HEK293 (cell line): ENCODE data around the gene RBPJL.

Source experiments
- CTCF ChIP-seq: fragments of 450-650 bp; formaldehyde crosslinking; IDR thresholded peaks from 2 replicates; pipeline ENCODE4 v1.5.1; 2016; ENCODE audit warnings: missing biosample characterization, missing genetic modification characterization
- HOXA7 ChIP-seq: sonication (generic); formaldehyde crosslinking; IDR thresholded peaks from 2 replicates; pipeline ENCODE4 v1.8.1; 2022; ENCODE audit warnings: missing genetic modification reagents, borderline replicate concordance
- ZBTB1 ChIP-seq: fragments of 450-650 bp; formaldehyde crosslinking; IDR thresholded peaks from 2 replicates; pipeline ENCODE4 v1.5.1; 2016; ENCODE audit warnings: missing biosample characterization, missing genetic modification characterization
- ZBTB10 ChIP-seq: fragments of 450-650 bp; formaldehyde crosslinking; IDR thresholded peaks from 2 replicates; pipeline ENCODE4 v1.5.1; 2016; ENCODE audit warnings: missing biosample characterization, missing genetic modification characterization
- ZNF157 ChIP-seq: fragments of 450-650 bp; formaldehyde crosslinking; IDR thresholded peaks from 2 replicates; pipeline ENCODE4 v1.5.1; 2016; ENCODE audit warnings: missing biosample characterization, missing genetic modification characterization
- ZNF274 ChIP-seq, 2 experiments: fragments of 200-500 bp in 1 of 2; fragments of 450-650 bp in 1 of 2; sonication (Bioruptor generic) in 1 of 2; formaldehyde crosslinking in 1 of 2; IDR thresholded peaks; 2 replicates each; pipeline versions ENCODE4 v1.5.1 to v1.6.1; 2014 to 2016; ENCODE audit warnings: borderline replicate concordance in 1 of 2, inconsistent platforms in 1 of 2, low read length in 1 of 2, missing biosample characterization in 1 of 2, missing genetic modification characterization in 1 of 2
- ZNF658 ChIP-seq: fragments of 450-650 bp; formaldehyde crosslinking; IDR thresholded peaks from 2 replicates; pipeline ENCODE4; 2016; ENCODE audit warnings: missing biosample characterization, missing genetic modification characterization

- TF ChIP-seq HOXA7 (CRISPR knock-in tag) = no peak
- no peak for TF ChIP-seq ZNF658 (tag by site-specific recombination)
- no peak for TF ChIP-seq ZBTB10 (tag by site-specific recombination)
- TF ChIP-seq ZNF157 (tag by site-specific recombination) = no peak
- no peak for TF ChIP-seq ZBTB1 (tag by site-specific recombination)
- no peak for TF ChIP-seq CTCF (tag by site-specific recombination)
- no peak for TF ChIP-seq ZNF274 (IDR thresholded peaks at IDR 0.05; ENCODE audit: low read length)
- no peak for TF ChIP-seq ZNF274 (tag by site-specific recombination; IDR thresholded peaks at IDR 0.05; ENCODE audit: borderline replicate concordance)
Observed at GRCh38 chr20:45343532-45344167, 37.0 kb downstream of the RBPJL start.
